Testis (tissue), 3 donors: Measurements from ENCODE around the gene TNNT2. TPM values are rescaled to one million over a fixed set of nuclear protein-coding genes. Genes with fewer than 3 reads are reported as not detected.

Experiments used
- DNase-seq: peaks from one replicate; pipeline ENCODE4 v3.0.0-alpha.2; 2019
- H3K27ac ChIP-seq, 2 donors: fragments of 200-600 bp; sonication (generic); one replicate each; pipeline ENCODE4 v1.5.1; 2019
- H3K27me3 ChIP-seq: fragments of 200-600 bp; sonication (generic); one replicate; pipeline ENCODE4 v1.5.1; 2019
- H3K36me3 ChIP-seq: fragments of 200-600 bp; sonication (generic); one replicate; pipeline ENCODE4 v1.5.1; 2017; ENCODE audit warnings: low read depth; ENCODE audit errors: missing control alignments
- H3K4me1 ChIP-seq: fragments of 200-600 bp; sonication (generic); one replicate; pipeline ENCODE4 v1.5.1; 2019
- H3K4me3 ChIP-seq, 2 donors: fragments of 200-600 bp; sonication (generic); one replicate each; pipeline ENCODE4 v1.5.1; 2017 to 2019
- H3K9me3 ChIP-seq: fragments of 200-600 bp; sonication (generic); one replicate; pipeline ENCODE4 v1.5.1; 2017
- POLR2A ChIP-seq: fragments of 450-650 bp; IDR thresholded peaks from one replicate; pipeline ENCODE4 v1.6.1; 2017; ENCODE audit warnings: antibody characterized with exemption, mild to moderate bottlenecking, moderate library complexity
- WGBS, 2 donors: methylation state at CpG; one replicate each; pipeline ENCODE4 v1.1.5; 2018; 5-methylcytosine and 5-hydroxymethylcytosine counted together
- intact Hi-C: fragments of 100-400 bp; cut with DNase I; formaldehyde crosslinking; loops from one replicate; pipeline ENCODE4 v1.15.1; 2023; ENCODE audit warnings: low total_unique reads
- polyA plus RNA-seq: library from polyadenylated mRNA; stranded (reverse); fragments of 350-450 nt; fragmentation: Illumina TruSeq; extraction: RNeasy Lipid Tissue Mini Kit (QIAGEN cat#74804); gene quantifications from one replicate; pipeline ENCODE4 v1.2.3, GENCODE V29; 2014; ENCODE audit warnings: low read depth, low replicate concordance; ENCODE audit not compliant: insufficient read depth
- total RNA-seq, 2 donors: library from RNA; depleted of rRNA; stranded (reverse); fragments of >200 nt; gene quantifications; one replicate each; pipeline ENCODE4 v1.2.3, GENCODE V29; 2016
- TF ChIP-seq, protein P1 (sequence below), 3 experiments: fragments of 450-650 bp in 2 of 3; fragments of 200-600 bp in 1 of 3; sonication (generic) in 1 of 3; IDR thresholded peaks; one replicate each; pipeline ENCODE4 v1.5.1; 2016 to 2019; ENCODE audit warnings: antibody characterized with exemption in 3 of 3, mild to moderate bottlenecking in 2 of 3, moderate library complexity in 1 of 3

TNNT2 gene
- total and polyA plus RNA-seq, 3 donors from 2014 or later: 0.79 to 2.7 (median 1.1) TPM

DNA sequence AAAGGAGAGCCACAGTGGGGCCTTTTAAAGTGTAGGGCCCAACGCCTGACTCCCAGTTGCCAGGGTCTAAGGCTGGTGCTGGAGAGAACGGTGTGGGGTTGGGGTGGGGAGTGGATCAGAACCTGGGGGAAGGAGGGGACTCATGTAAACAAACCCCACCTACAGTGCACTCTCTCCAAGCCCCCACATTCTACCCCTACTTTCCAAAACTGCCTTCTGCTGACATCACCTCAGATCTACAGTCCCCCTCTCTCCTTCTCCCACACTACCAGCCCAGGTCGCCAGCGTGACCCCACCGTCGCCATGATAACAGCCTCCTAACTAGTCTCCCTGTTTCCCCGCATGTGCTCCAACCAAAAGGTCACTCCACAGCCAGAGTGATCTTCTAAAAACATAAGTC is 26.6 kb downstream of the TNNT2 start:
- Histone ChIP-seq H3K4me3 (no peak overlapping the region), H3K4me1 (no peaks in the 10 kb centered on the region), H3K27me3 (no peaks in the 10 kb centered on the region), H3K27ac (no peak overlapping the region), H3K9me3 (no peaks in the 10 kb centered on the region), H3K36me3 (no peaks in the 10 kb centered on the region)
- DNase-seq: no peak
- 92 to 95% methylated on average over 7 of the region's 7 CpGs for WGBS, 2 donors
- intact Hi-C loops: no loop called here
- TF ChIP-seq POLR2A: no peak
- TF ChIP-seq, protein P1, sequence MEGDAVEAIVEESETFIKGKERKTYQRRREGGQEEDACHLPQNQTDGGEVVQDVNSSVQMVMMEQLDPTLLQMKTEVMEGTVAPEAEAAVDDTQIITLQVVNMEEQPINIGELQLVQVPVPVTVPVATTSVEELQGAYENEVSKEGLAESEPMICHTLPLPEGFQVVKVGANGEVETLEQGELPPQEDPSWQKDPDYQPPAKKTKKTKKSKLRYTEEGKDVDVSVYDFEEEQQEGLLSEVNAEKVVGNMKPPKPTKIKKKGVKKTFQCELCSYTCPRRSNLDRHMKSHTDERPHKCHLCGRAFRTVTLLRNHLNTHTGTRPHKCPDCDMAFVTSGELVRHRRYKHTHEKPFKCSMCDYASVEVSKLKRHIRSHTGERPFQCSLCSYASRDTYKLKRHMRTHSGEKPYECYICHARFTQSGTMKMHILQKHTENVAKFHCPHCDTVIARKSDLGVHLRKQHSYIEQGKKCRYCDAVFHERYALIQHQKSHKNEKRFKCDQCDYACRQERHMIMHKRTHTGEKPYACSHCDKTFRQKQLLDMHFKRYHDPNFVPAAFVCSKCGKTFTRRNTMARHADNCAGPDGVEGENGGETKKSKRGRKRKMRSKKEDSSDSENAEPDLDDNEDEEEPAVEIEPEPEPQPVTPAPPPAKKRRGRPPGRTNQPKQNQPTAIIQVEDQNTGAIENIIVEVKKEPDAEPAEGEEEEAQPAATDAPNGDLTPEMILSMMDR (IDR thresholded peaks at IDR 0.05): no peak

DNA sequence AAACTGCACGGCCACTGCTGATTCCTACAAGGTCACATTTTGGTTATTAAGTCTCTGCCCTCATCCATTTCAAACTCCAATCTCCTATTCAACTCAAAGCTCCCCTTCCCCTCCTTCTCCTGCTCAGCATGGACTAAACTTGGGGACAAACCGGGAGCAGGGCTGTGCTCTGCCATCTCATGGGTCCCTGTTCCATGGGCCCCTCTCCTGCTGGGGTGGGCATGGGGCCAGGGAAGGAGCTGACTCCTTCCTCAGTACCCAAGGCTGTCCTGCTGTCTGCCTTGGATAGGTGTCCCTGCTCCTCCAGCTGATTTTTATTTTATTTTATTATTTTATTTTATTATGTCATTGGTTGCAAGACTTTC is 27.1 kb downstream of the TNNT2 start:
- WGBS, 2 donors: 54 to 57% methylated on average over 2 of the region's 2 CpGs
- no peak for TF ChIP-seq POLR2A
- TF ChIP-seq, protein P1 (IDR thresholded peaks at IDR 0.05): no peak
- H3K4me3 ChIP-seq: no peak overlapping the region
- no peaks in the 10 kb centered on the region for H3K36me3 ChIP-seq
- intact Hi-C loops: no loop called here
- H3K27me3 ChIP-seq: no peaks in the 10 kb centered on the region
- no peak for DNase-seq
- no peaks in the 10 kb centered on the region for H3K4me1 ChIP-seq
- H3K27ac ChIP-seq: no peak overlapping the region
- no peaks in the 10 kb centered on the region for H3K9me3 ChIP-seq

DNA sequence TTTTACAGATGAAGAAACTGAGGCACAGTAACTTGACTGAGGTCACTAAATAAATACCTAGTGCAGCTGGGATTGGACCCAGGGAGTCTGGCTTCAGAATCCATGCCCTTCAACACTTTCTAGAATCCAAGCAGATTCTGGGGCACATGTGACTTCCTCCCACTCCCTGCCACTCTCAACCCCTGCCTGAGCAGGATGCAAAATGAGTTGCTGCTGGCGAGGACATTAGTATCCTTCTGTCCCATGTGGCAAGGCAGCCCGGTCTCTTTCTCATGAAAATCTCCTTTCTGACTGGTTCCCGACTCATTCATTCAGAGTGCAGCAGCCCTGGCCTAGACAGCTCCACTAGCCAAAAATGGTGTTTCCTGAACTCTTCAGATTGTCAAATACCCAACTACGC is 28.4 kb downstream of the TNNT2 start:
- no peak overlapping the region for H3K4me3 ChIP-seq
- no peaks in the 10 kb centered on the region for H3K9me3 ChIP-seq
- H3K27me3 ChIP-seq: no peaks in the 10 kb centered on the region
- intact Hi-C loops: no loop called here
- H3K36me3 ChIP-seq: no peaks in the 10 kb centered on the region
- H3K27ac ChIP-seq: no peak overlapping the region
- WGBS, 2 donors: 81 to 88% methylated on average over 4 of the region's 4 CpGs
- no peaks in the 10 kb centered on the region for H3K4me1 ChIP-seq
- DNase-seq: no peak
- TF ChIP-seq, protein P1 (IDR thresholded peaks at IDR 0.05): no peak
- TF ChIP-seq POLR2A: no peak

DNA sequence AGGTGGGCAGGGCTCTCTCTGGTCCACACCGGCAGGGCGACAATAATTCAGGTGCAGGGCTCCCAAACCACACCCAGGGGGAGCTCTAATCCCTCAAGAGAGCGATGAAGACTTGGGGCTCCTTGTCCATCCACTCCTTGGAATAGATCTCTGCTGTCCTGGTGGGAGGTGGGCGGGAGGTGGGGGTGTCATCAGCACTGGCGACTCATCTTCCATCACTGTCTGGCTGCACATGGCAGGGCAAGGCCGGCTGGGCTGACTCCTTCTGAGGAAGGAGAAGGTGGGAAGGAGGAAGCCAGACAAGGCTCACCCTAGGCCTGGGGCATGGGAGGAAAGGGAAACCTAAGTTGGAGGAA is 29.3 kb downstream of the TNNT2 start:
- no peaks in the 10 kb centered on the region for H3K9me3 ChIP-seq
- H3K27me3 ChIP-seq: no peaks in the 10 kb centered on the region
- intact Hi-C loops: no loop called here
- no peaks in the 10 kb centered on the region for H3K36me3 ChIP-seq
- peak; percentile 19 for DNase-seq
- 53 to 61% methylated on average over 6 of the region's 6 CpGs for WGBS, 2 donors
- H3K27ac ChIP-seq: no peak overlapping the region
- H3K4me1 ChIP-seq: no peaks in the 10 kb centered on the region
- H3K4me3 ChIP-seq: no peak overlapping the region
- TF ChIP-seq, protein P1 (IDR thresholded peaks at IDR 0.05): peak in 1 of 3 experiments; percentile 33
- no peak for TF ChIP-seq POLR2A

DNA sequence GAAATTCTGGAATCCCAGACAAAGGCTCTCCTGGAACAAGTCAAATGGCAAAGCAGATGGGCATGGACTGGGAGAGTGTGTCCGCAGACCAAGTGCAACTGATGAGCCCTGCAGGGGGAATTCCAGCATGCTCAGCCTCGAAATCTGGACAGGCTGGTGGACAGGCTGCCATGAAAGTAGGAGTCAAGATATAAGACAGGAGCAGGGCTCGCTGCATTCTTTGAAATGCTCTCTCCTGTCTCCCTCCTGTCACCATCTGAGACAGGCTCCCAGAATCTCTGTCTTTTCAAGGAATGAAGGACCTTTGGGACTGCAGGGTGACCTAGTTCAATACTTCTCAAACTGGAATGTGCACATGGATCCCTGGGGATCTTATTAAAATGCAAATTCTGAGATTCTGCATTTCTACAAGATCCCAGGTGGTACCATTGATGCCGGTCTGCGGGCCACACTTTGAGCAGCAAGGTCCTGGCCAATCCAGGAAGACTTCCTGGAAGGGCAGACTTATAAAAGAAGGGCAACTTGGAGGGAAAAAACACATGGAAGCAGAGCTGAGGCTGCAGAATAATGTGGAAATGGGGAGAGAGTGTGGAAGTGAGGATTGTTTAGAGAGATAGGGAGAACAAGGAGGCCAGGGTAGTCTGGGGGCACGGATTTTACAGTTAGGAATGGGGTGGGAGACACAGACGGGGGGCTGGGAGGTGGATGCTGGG is 29.8 kb downstream of the TNNT2 start:
- intact Hi-C loops: no loop called here
- Histone ChIP-seq H3K36me3 (no peaks in the 10 kb centered on the region), H3K27me3 (no peaks in the 10 kb centered on the region), H3K9me3 (no peaks in the 10 kb centered on the region), H3K4me1 (no peaks in the 10 kb centered on the region), H3K27ac (no peak overlapping the region), H3K4me3 (no peak overlapping the region)
- 54 to 73% methylated on average over 7 of the region's 7 CpGs for WGBS, 2 donors
- TF ChIP-seq, protein P1 (IDR thresholded peaks at IDR 0.05): no peak
- no peak for TF ChIP-seq POLR2A
- DNase-seq: no peak
